Right cardiac atrium (tissue), 5 donors: ENCODE measurements around the gene CSNK1D. TPM values are rescaled to one million over a fixed set of nuclear protein-coding genes. Genes with fewer than 3 reads are reported as not detected.
"Not testable (repeated sequence)": the region's sequence is repeated elsewhere in the genome, so short reads cannot be mapped to it uniquely, and the experiment has no call there.

Source experiments
- ATAC-seq, 2 donors: fragments of 200-7000 bp; cut with Tn5 transposase; one replicate each; pipeline versions ENCODE4 v1.8.0 to v1.9.1; 2020; ENCODE audit warnings: moderate library complexity in 2 of 2, mild to moderate bottlenecking in 1 of 2
- DNase-seq, 3 donors: peaks; one replicate each; pipeline ENCODE4 v3.0.0-alpha.2; 2020
- H3K27ac ChIP-seq: one replicate; pipeline ENCODE4 v1.5.1; 2013; ENCODE audit warnings: mild to moderate bottlenecking, low read length, control low read depth, moderate library complexity
- H3K27me3 ChIP-seq: one replicate; pipeline ENCODE4 v1.6.1; 2013; ENCODE audit not compliant: control insufficient read depth, insufficient read depth
- H3K4me1 ChIP-seq: one replicate; pipeline ENCODE4 v1.6.1; 2013; ENCODE audit warnings: low read length; ENCODE audit not compliant: control insufficient read depth, insufficient read depth
- H3K4me3 ChIP-seq: one replicate; pipeline ENCODE4 v1.5.1; 2013; ENCODE audit warnings: low read length, control low read depth
- H3K9me3 ChIP-seq: one replicate; pipeline ENCODE4 v1.6.1; 2013; ENCODE audit warnings: low read length; ENCODE audit not compliant: control insufficient read depth
- WGBS: extraction: QIAGEN DNeasy Blood & Tissue Kit; methylation state at CpG from one replicate; pipeline ENCODE4 v1.1.7; 2013; 5-methylcytosine and 5-hydroxymethylcytosine counted together
- intact Hi-C, 4 donors: fragments of 100-400 bp; cut with DNase I; formaldehyde crosslinking; loops; one replicate each; pipeline versions ENCODE4 v1.11.0 to v1.14.0; 2022 to 2023
- polyA plus RNA-seq: library from polyadenylated mRNA; stranded (reverse); fragments of 200-250 nt; gene quantifications from one replicate; pipeline ENCODE4 v1.2.3, GENCODE V29; 2013
- total RNA-seq, 4 donors: library from RNA; stranded (reverse); fragmentation: NEBNext Ultra II Directional; extraction: Animal tissue kit (Norgen Biotek cat#: 25700); gene quantifications; one replicate each; pipeline ENCODE4 v1.2.1, GENCODE V29; 2021
- donor health status: healthy with polysubstance abuse.
- donor health status: DM: no; HTN: yes; CAD: no.
- donor health status: DM: no; HTN: no; CAD: no.
- donor health status: DM: no; HTN: yes; CAD: no; lungs with severe emphysema.
- donor health status: DM: yes; HTN: yes; CAD: no.

Gene CSNK1D
- total and polyA plus RNA-seq, 5 donors, result 61.7 to 81.7 (median 73.3) TPM

- H3K9me3 ChIP-seq, ATAC-seq, H3K4me3 ChIP-seq, H3K4me1 ChIP-seq, H3K27ac ChIP-seq, intact Hi-C loops, H3K27me3 ChIP-seq: not testable (repeated sequence)
- DNase-seq, result peak in 1 of 3 donors; percentile 36
- 99% methylated on average over 33 of the region's 33 CpGs for WGBS
Measured at GRCh38 chr17:82254746-82255145, 18.8 kb downstream of the CSNK1D start.

GRCh38 chr17:82254096-82254495 is 19.4 kb downstream of the CSNK1D start:
- H3K4me1 ChIP-seq, intact Hi-C loops, H3K27ac ChIP-seq, H3K9me3 ChIP-seq, ATAC-seq, H3K27me3 ChIP-seq, H3K4me3 ChIP-seq: not testable (repeated sequence)
- 98% methylated on average over 39 of the region's 39 CpGs for WGBS
- DNase-seq, result peak in 2 of 3 donors; percentile 27 to 33

- ATAC-seq (no peak), DNase-seq (peak in 1 of 3 donors; percentile 34)
- 94% methylated on average over 12 of the region's 12 CpGs for WGBS
- Histone ChIP-seq H3K4me1 (no peaks in the 10 kb centered on the region), H3K4me3 (no peak overlapping the region), H3K27me3 (no peaks in the 10 kb centered on the region), H3K9me3 (no peaks in the 10 kb centered on the region), H3K27ac (no peak overlapping the region)
- intact Hi-C loops, result no loop called here
Measured at GRCh38 chr17:82253179-82253544, 20.3 kb downstream of the CSNK1D start.

GRCh38 chr17:82252511-82253178 is 20.9 kb downstream of the CSNK1D start:
- H3K4me3 ChIP-seq, result no peak overlapping the region
- WGBS, result 94% methylated on average over 28 of the region's 28 CpGs
- no peaks in the 10 kb centered on the region for H3K4me1 ChIP-seq
- DNase-seq (peak in 2 of 3 donors; percentile 36 to 46), ATAC-seq (no peak)
- no peaks in the 10 kb centered on the region for H3K9me3 ChIP-seq
- no peaks in the 10 kb centered on the region for H3K27me3 ChIP-seq
- intact Hi-C loops, result no loop called here
- no peak overlapping the region for H3K27ac ChIP-seq

- H3K4me3 ChIP-seq, result no peak overlapping the region
- 86% methylated on average over 25 of the region's 25 CpGs for WGBS
- DNase-seq, result peak in 2 of 3 donors; percentile 31 to 38
- no peaks in the 10 kb centered on the region for H3K27me3 ChIP-seq
- intact Hi-C loops, result no loop called here
- H3K4me1 ChIP-seq, result peaks cover 10% of the 10 kb centered on the region
- H3K9me3 ChIP-seq, result no peaks in the 10 kb centered on the region
- H3K27ac ChIP-seq, result no peak overlapping the region
- ATAC-seq, result no peak
Measured at GRCh38 chr17:82250868-82251500, 22.5 kb downstream of the CSNK1D start.

GRCh38 chr17:82249896-82250581 is 23.5 kb downstream of the CSNK1D start:
- ATAC-seq, result no peak
- Histone ChIP-seq H3K4me1 (peaks cover 10% of the 10 kb centered on the region), H3K9me3 (no peaks in the 10 kb centered on the region), H3K27me3 (no peaks in the 10 kb centered on the region), H3K27ac (no peak overlapping the region), H3K4me3 (no peak overlapping the region)
- DNase-seq, result peak; percentile 11 to 57 (median 45)
- 87% methylated on average over 33 of the region's 33 CpGs for WGBS
- intact Hi-C loops, result no loop called here

GRCh38 chr17:82248815-82249674 is 24.5 kb downstream of the CSNK1D start:
- intact Hi-C loops, result no loop called here

GRCh38 chr17:82247856-82248671 is 25.4 kb downstream of the CSNK1D start:
- Histone ChIP-seq H3K4me1 (peaks cover 13% of the 10 kb centered on the region), H3K27ac (no peak overlapping the region), H3K4me3 (no peak overlapping the region), H3K27me3 (no peaks in the 10 kb centered on the region), H3K9me3 (no peaks in the 10 kb centered on the region)
- intact Hi-C loops, result no loop called here
- ATAC-seq, result no peak
- 86% methylated on average over 28 of the region's 28 CpGs for WGBS
- DNase-seq, result peak in 2 of 3 donors; percentile 30 to 37

More at GRCh38 chr17:82248815-82249674, 24.5 kb downstream of the CSNK1D start:
- DNase-seq (peak; percentile 18 to 74 (median 60)), ATAC-seq (no peak)
- no peak overlapping the region for H3K27ac ChIP-seq
- no peaks in the 10 kb centered on the region for H3K9me3 ChIP-seq
- 91% methylated on average over 54 of the region's 54 CpGs for WGBS
- peaks cover 10% of the 10 kb centered on the region for H3K4me1 ChIP-seq
- H3K4me3 ChIP-seq, result no peak overlapping the region
- H3K27me3 ChIP-seq, result no peaks in the 10 kb centered on the region

GRCh38 chr17:82247182-82247823 is 26.2 kb downstream of the CSNK1D start:
- Histone ChIP-seq H3K27ac (peak overlapping the region; percentile 32), H3K9me3 (no peaks in the 10 kb centered on the region), H3K27me3 (no peaks in the 10 kb centered on the region), H3K4me1 (peaks cover 18% of the 10 kb centered on the region), H3K4me3 (no peak overlapping the region)
- ATAC-seq, result no peak
- intact Hi-C loops, result no loop called here
- peak in 2 of 3 donors; percentile 35 to 40 for DNase-seq
- 53% methylated on average over 22 of the region's 22 CpGs for WGBS
